Measurements from ENCODE around the gene SUGCT.

The SUGCT gene

DNA sequence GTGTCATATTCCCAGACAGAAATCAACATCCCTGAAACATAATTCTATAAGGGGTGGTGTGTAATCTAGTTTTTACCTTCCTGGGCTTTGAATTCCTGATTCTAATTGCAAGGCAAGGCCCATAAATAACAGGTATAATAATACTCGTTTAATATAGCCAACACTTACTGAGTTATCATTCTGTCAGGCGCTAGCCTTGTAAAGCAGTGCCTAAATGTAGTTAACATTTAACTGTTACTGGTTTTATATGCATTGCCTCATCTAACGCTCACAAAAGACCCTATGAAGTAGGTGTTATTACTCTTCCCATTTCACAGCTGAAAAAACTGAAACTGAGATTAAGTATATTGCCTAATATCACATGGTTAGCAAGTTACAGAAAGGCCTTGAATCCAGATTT lies 772.5 kb downstream of the SUGCT start:
- H3K9ac ChIP-seq (ENCODE audit: insufficient read length): no peak overlapping the region
- no peak for DNase-seq (ENCODE audit: low read depth, low spot score)
- no peak overlapping the region for H3K27ac ChIP-seq
- no peak overlapping the region for H3K4me3 ChIP-seq
- TF ChIP-seq FOXP2 (optimal IDR thresholded peaks at IDR 0.05; ENCODE audit: control extremely low read depth, extremely low read length, insufficient read depth): no peak
- TF ChIP-seq EZH2 (IDR thresholded peaks at IDR 0.05): no peak
- no peak for TF ChIP-seq POLR2AphosphoS5 (IDR thresholded peaks at IDR 0.05; ENCODE audit: borderline replicate concordance, low read depth, low read length)
- no peaks in the 10 kb centered on the region for H3K36me3 ChIP-seq (ENCODE audit: insufficient read depth, low read length)
- no peaks in the 10 kb centered on the region for H3K9me3 ChIP-seq (ENCODE audit: low read depth, low read length)

GRCh38 chr7:40909346-40909980 lies 774.7 kb downstream of the SUGCT start:
- no peaks in the 10 kb centered on the region for H3K36me3 ChIP-seq (ENCODE audit: insufficient read depth, low read length)
- H3K27ac ChIP-seq: no peak overlapping the region
- H3K9me3 ChIP-seq (ENCODE audit: low read depth, low read length): no peaks in the 10 kb centered on the region
- no peak for DNase-seq (ENCODE audit: low read depth, low spot score)
- TF ChIP-seq EZH2 (IDR thresholded peaks at IDR 0.05): no peak
- TF ChIP-seq FOXP2 (optimal IDR thresholded peaks at IDR 0.05; ENCODE audit: control extremely low read depth, extremely low read length, insufficient read depth): no peak
- no peak for TF ChIP-seq POLR2AphosphoS5 (IDR thresholded peaks at IDR 0.05; ENCODE audit: borderline replicate concordance, low read depth, low read length)
- no peak overlapping the region for H3K4me3 ChIP-seq
- no peak overlapping the region for H3K9ac ChIP-seq (ENCODE audit: insufficient read length)

Data from SK-N-MC (cell line).